Measurements from ENCODE around the gene HOXD11. TPM values are rescaled to one million over a fixed set of nuclear protein-coding genes. Genes with fewer than 3 reads are reported as not detected.

Gene HOXD11
- total RNA-seq, 2 donors from 2014 or later: 0.25 to 1.6 TPM

- H3K27me3 ChIP-seq: peaks cover 92% of the 10 kb centered on the region
- intact Hi-C loops (cut with DNase I): no loop called here
- TF ChIP-seq CTCF (IDR thresholded peaks at IDR 0.05): no peak
- H3K27ac ChIP-seq: no peak overlapping the region
- peak overlapping the region in 1 of 2 donors; percentile 48 for H3K9ac ChIP-seq (ENCODE audit: low read depth in 2 of 2, low read length in 2 of 2)
- peak; percentile 12 for DNase-seq
- peaks cover 3% of the 10 kb centered on the region for H3K4me1 ChIP-seq
- H3K36me3 ChIP-seq: no peaks in the 10 kb centered on the region
- H3K9me3 ChIP-seq: no peaks in the 10 kb centered on the region
- peak overlapping the region; percentile 17 for H3K4me3 ChIP-seq
These were observed 676 bp downstream of the HOXD11 start for GRCh38 chr2:176107731-176108181.

- Histone ChIP-seq H3K9me3 (no peaks in the 10 kb centered on the region), H3K36me3 (no peaks in the 10 kb centered on the region), H3K4me1 (peaks cover 2% of the 10 kb centered on the region), H3K27me3 (peaks cover 92% of the 10 kb centered on the region), H3K27ac (no peak overlapping the region), H3K4me3 (no peak overlapping the region), H3K9ac (ENCODE audit: low read depth in 2 of 2, low read length in 2 of 2) (peak overlapping the region in 1 of 2 donors; percentile 51)
- no peak for DNase-seq
- intact Hi-C loops (cut with DNase I): no loop called here
- no peak for TF ChIP-seq CTCF (IDR thresholded peaks at IDR 0.05)
These were observed 2.3 kb downstream of the HOXD11 start for GRCh38 chr2:176109192-176109901.

DNA sequence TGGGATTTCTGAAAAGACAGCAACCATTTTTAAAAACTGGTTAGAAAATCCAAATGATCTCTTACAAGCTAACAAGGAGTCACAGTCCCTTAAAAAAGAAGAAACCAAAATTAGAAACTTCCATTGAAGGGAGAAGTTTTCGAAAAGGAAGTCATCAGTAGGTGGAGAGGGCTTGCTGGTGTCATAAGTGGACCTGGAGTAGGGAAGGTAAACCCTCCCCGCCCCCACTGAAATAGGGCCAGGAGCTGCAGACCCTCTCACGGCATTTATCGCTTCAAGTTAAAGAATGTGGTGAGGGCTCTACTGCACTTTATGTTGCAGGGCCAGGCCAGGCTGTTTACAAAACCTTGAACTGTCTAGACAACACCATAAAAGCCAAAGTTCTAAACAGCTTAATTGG is 2.9 kb downstream of the HOXD11 start:
- no peak for TF ChIP-seq CTCF (IDR thresholded peaks at IDR 0.05)
- Histone ChIP-seq H3K9ac (ENCODE audit: low read depth in 2 of 2, low read length in 2 of 2) (no peak overlapping the region), H3K27ac (no peak overlapping the region), H3K4me1 (no peaks in the 10 kb centered on the region), H3K27me3 (peaks cover 92% of the 10 kb centered on the region), H3K9me3 (no peaks in the 10 kb centered on the region), H3K36me3 (no peaks in the 10 kb centered on the region), H3K4me3 (no peak overlapping the region)
- intact Hi-C loops (cut with DNase I): no loop called here
- no peak for DNase-seq

GRCh38 chr2:176110415-176111308 is 3.6 kb downstream of the HOXD11 start:
- Histone ChIP-seq H3K9ac (ENCODE audit: low read depth in 2 of 2, low read length in 2 of 2) (no peak overlapping the region), H3K4me1 (no peaks in the 10 kb centered on the region), H3K9me3 (no peaks in the 10 kb centered on the region), H3K27ac (no peak overlapping the region), H3K36me3 (no peaks in the 10 kb centered on the region), H3K27me3 (peaks cover 91% of the 10 kb centered on the region), H3K4me3 (no peak overlapping the region)
- no peak for DNase-seq
- intact Hi-C loops (cut with DNase I): no loop called here
- no peak for TF ChIP-seq CTCF (IDR thresholded peaks at IDR 0.05)

GRCh38 chr2:176111309-176111663 is 4.2 kb downstream of the HOXD11 start:
- no peaks in the 10 kb centered on the region for H3K9me3 ChIP-seq
- DNase-seq: peak; percentile 56
- no peaks in the 10 kb centered on the region for H3K4me1 ChIP-seq
- no peak overlapping the region for H3K27ac ChIP-seq
- TF ChIP-seq CTCF (IDR thresholded peaks at IDR 0.05): peak; percentile 57
- H3K27me3 ChIP-seq: peaks cover 91% of the 10 kb centered on the region
- H3K4me3 ChIP-seq: no peak overlapping the region
- H3K36me3 ChIP-seq: no peaks in the 10 kb centered on the region
- peak overlapping the region in 1 of 2 donors; percentile 19 for H3K9ac ChIP-seq (ENCODE audit: low read depth in 2 of 2, low read length in 2 of 2)
- intact Hi-C loops (cut with DNase I): no loop called here

Measured in colonic mucosa (tissue), 4 donors.